ENCODE measurements around the gene OR2T29. TPM values are rescaled to one million over a fixed set of nuclear protein-coding genes. Genes with fewer than 3 reads are reported as not detected.
"Not testable (repeated sequence)": the region's sequence is repeated elsewhere in the genome, so short reads cannot be mapped to it uniquely, and the experiment has no call there.

The OR2T29 gene, protein sequence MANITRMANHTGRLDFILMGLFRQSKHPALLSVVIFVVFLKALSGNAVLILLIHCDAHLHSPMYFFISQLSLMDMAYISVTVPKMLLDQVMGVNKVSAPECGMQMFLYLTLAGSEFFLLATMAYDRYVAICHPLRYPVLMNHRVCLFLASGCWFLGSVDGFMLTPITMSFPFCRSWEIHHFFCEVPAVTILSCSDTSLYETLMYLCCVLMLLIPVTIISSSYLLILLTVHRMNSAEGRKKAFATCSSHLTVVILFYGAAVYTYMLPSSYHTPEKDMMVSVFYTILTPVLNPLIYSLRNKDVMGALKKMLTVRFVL
- total RNA-seq (2016; rRNA removed; fragmentation: Illumina TruSeq; extraction: Trizol) (not detected in 2 replicates), polyA plus RNA-seq (2011; rRNA removed) (not detected in 2 replicates), polyA minus RNA-seq (2011; rRNA and poly(A)+ RNA removed; ENCODE audit: low replicate concordance) (1.0 TPM in 1 of 2 replicates, not detected in the other), Bru-seq, nascent RNA (not detected), BruChase-seq, experiment 1, labeled RNA remaining after a 6-hour chase (not detected), BruChase-seq, experiment 2, labeled RNA remaining after a 2-hour chase (not detected)
- total RNA-seq (2016; cell fraction: cytosol; rRNA removed; fragmentation: Illumina TruSeq; extraction: Trizol; ENCODE audit: low read depth), result not detected in 2 replicates
- not detected in 2 replicates for total RNA-seq (2016; cell fraction: insoluble cytoplasmic fraction; rRNA removed; fragmentation: Illumina TruSeq; extraction: Trizol)
- total RNA-seq (2016; cell fraction: membrane; rRNA removed; fragmentation: Illumina TruSeq; extraction: Trizol), result not detected in 2 replicates
- not detected in 2 replicates for total RNA-seq (2016; cell fraction: nucleus; rRNA removed; fragmentation: Illumina TruSeq; extraction: Trizol)
- not detected in 2 replicates for polyA plus RNA-seq (2011; cell fraction: cytosol; rRNA removed)
- polyA plus RNA-seq (2011; cell fraction: nucleus; rRNA removed), result not detected in 2 replicates
- polyA plus RNA-seq (2012), result not detected in 2 replicates
- polyA plus RNA-seq (2016; cell fraction: cytosol; fragmentation: Illumina TruSeq; extraction: Trizol; ENCODE audit: low read depth), result not detected in 2 replicates
- not detected in 2 replicates for polyA plus RNA-seq (2016; cell fraction: insoluble cytoplasmic fraction; fragmentation: Illumina TruSeq; extraction: Trizol; ENCODE audit: low read depth)
- polyA plus RNA-seq (2016; cell fraction: membrane; fragmentation: Illumina TruSeq; extraction: Trizol; ENCODE audit: low read depth), result not detected in 2 replicates
- not detected in 2 replicates for polyA plus RNA-seq (2016; cell fraction: nucleus; fragmentation: Illumina TruSeq; extraction: Trizol; ENCODE audit: insufficient read depth, low read depth)
- not detected in 2 replicates for polyA minus RNA-seq (2011; cell fraction: cytosol; rRNA and poly(A)+ RNA removed)
- not detected in 2 replicates for polyA minus RNA-seq (2011; cell fraction: nucleus; rRNA and poly(A)+ RNA removed)
- long read RNA-seq, experiment 1, result 0 reads
- long read RNA-seq, experiment 2, result 0 reads

DNA sequence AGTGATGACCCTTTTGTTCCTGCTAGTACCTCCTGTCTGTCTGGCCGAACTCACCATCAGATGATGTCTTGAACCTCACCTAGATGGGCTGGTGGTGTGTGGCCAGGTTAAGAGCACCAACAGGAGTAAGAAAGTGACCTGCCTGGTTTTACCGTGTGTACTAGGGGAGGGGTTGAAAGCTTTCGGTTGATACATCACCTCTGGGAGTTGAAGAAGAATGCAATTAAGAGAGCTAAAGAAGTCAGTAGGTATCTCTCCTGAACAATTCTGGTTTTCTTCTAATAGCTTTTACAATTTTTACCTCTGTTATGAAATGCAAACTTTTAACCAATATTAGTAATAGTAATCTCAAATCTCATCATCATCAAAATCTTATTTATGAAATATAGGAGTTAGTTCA is at the start of gene OR2T29:
Gene OR2T29 (minus strand): TSS at position 101 of the 400 bp plus-strand sequence. CDS start 3,281 bp downstream, outside the sequence.
- BruUV-seq (replicated peaks); FAIRE-seq; CTCF ChIA-PET (ENCODE audit: low intra/inter-chr PET ratio, low total read pairs): not testable (repeated sequence)

DNA sequence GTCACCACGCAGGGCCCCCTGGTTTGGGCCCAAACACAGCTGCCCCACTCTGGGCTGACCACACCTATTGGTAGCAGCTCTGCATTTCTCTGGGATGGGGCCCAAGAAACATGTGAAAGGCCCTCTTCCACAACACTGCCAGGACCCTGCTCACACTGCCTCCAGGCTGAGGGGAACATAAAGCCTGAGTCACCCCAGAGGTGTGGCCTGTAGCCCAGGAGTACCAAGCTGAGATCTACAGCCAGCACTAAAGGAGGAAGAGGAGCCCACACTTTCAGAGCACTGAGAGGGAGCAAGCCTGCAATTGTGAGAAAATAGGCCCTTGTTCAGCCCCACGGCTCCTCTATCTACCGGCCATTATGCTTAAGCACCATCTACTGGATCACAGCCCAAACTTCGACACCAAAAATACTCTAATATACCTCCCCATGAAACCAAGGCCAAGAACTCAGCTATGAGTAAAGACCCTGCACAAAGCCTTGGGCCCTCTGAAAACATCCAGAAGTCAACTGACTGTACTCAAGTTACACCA is 49.4 kb upstream of the OR2T29 start:
- Histone ChIP-seq H3K79me2 (ENCODE audit: insufficient read depth, low read length) (no peaks in the 10 kb centered on the region), H3K9ac (ENCODE audit: insufficient read depth, low read depth, low read length) (no peak overlapping the region), H3K27me3 (ENCODE audit: control insufficient read depth in 1 of 2, insufficient read depth in 2 of 2, low read length in 2 of 2) (no peaks in the 10 kb centered on the region), H3K4me2 (ENCODE audit: low read depth, low read length) (no peak overlapping the region), H4K20me1 (ENCODE audit: insufficient read depth, low read length) (no peaks in the 10 kb centered on the region), H3K4me1 (ENCODE audit: insufficient read depth, low read length) (no peaks in the 10 kb centered on the region), H3K27ac (ENCODE audit: extremely low read length, insufficient read depth, low read length) (no peak overlapping the region), H3K9me3 (ENCODE audit: low read length) (no peaks in the 10 kb centered on the region), H3K36me3 (replicated peaks in 1 of 2; ENCODE audit: control insufficient read depth in 1 of 2, insufficient read depth in 2 of 2, low read length in 2 of 2) (no peaks in the 10 kb centered on the region), H3K4me3 (replicated peaks in 1 of 3; ENCODE audit: insufficient read depth in 1 of 3, low read depth in 2 of 3, low read length in 3 of 3) (no peak overlapping the region), H2AFZ (ENCODE audit: low read length) (no peak overlapping the region)
- FAIRE-seq (no peak), DNase-seq (ENCODE audit: low spot score) (no peak), ATAC-seq (no peak)
- ChIA-PET POLR2A (no interaction called here), CTCF (ENCODE audit: low intra/inter-chr PET ratio, low total read pairs) (no interaction called here)
- WGBS (ENCODE audit: low lambda C conversion rate), result 0% methylated on average over 4 of the region's 4 CpGs
- in situ Hi-C loops (cut with HindIII; ENCODE audit: extremely low pct_ligation_motif_present, low pct_unique_long_range_greater_than_20kb) (no loop called here), intact Hi-C loops (cut with micrococcal nuclease; ENCODE audit: unreplicated experiment) (no loop called here)
- TF ChIP-seq ZMYM2 (CRISPR knock-in tag; IDR thresholded peaks at IDR 0.05), result no peak
- TF ChIP-seq ZBTB21 (CRISPR knock-in tag; IDR thresholded peaks at IDR 0.05), result no peak
- TF ChIP-seq NFKBIZ (CRISPR knock-in tag; IDR thresholded peaks at IDR 0.05), result no peak
- TF ChIP-seq, protein P1, sequence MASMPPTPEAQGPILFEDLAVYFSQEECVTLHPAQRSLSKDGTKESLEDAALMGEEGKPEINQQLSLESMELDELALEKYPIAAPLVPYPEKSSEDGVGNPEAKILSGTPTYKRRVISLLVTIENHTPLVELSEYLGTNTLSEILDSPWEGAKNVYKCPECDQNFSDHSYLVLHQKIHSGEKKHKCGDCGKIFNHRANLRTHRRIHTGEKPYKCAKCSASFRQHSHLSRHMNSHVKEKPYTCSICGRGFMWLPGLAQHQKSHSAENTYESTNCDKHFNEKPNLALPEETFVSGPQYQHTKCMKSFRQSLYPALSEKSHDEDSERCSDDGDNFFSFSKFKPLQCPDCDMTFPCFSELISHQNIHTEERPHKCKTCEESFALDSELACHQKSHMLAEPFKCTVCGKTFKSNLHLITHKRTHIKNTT (CRISPR knock-in tag; IDR thresholded peaks at IDR 0.05), result no peak
- TF ChIP-seq, protein P2, sequence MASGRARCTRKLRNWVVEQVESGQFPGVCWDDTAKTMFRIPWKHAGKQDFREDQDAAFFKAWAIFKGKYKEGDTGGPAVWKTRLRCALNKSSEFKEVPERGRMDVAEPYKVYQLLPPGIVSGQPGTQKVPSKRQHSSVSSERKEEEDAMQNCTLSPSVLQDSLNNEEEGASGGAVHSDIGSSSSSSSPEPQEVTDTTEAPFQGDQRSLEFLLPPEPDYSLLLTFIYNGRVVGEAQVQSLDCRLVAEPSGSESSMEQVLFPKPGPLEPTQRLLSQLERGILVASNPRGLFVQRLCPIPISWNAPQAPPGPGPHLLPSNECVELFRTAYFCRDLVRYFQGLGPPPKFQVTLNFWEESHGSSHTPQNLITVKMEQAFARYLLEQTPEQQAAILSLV (CRISPR knock-in tag; IDR thresholded peaks at IDR 0.05; ENCODE audit: borderline replicate concordance), result no peak
- TF ChIP-seq NFKB2 (CRISPR knock-in tag; IDR thresholded peaks at IDR 0.05; ENCODE audit: borderline replicate concordance), result no peak
- TF ChIP-seq ZSCAN22 (CRISPR knock-in tag; IDR thresholded peaks at IDR 0.05), result no peak
- TF ChIP-seq ETV6 (CRISPR knock-in tag; conservative IDR thresholded peaks at IDR 0.05), result no peak
- TF ChIP-seq CCDC6 (CRISPR knock-in tag; IDR thresholded peaks at IDR 0.05), result no peak
- TF ChIP-seq ZFP82 (CRISPR knock-in tag; IDR thresholded peaks at IDR 0.05; ENCODE audit: borderline replicate concordance), result no peak
- BruUV-seq (replicated peaks), result no TSS peak

More for the DNA sequence above, at the start of gene OR2T29:
- 30% methylated on average over 2 of the region's 3 CpGs for WGBS (ENCODE audit: low lambda C conversion rate)
- H3K4me2 ChIP-seq (ENCODE audit: low read depth, low read length); H3K4me3 ChIP-seq (replicated peaks in 1 of 3; ENCODE audit: insufficient read depth in 1 of 3, low read depth in 2 of 3, low read length in 3 of 3); H3K36me3 ChIP-seq (replicated peaks in 1 of 2; ENCODE audit: control insufficient read depth in 1 of 2, insufficient read depth in 2 of 2, low read length in 2 of 2); H3K27ac ChIP-seq (ENCODE audit: extremely low read length, insufficient read depth, low read length); H2AFZ ChIP-seq (ENCODE audit: low read length); intact Hi-C loops (cut with micrococcal nuclease; ENCODE audit: unreplicated experiment); ATAC-seq; H3K4me1 ChIP-seq (ENCODE audit: insufficient read depth, low read length); POLR2A ChIA-PET; H3K27me3 ChIP-seq (ENCODE audit: control insufficient read depth in 1 of 2, insufficient read depth in 2 of 2, low read length in 2 of 2); in situ Hi-C loops (cut with HindIII; ENCODE audit: extremely low pct_ligation_motif_present, low pct_unique_long_range_greater_than_20kb); H3K9ac ChIP-seq (ENCODE audit: insufficient read depth, low read depth, low read length); DNase-seq (ENCODE audit: low spot score); H3K79me2 ChIP-seq (ENCODE audit: insufficient read depth, low read length); H4K20me1 ChIP-seq (ENCODE audit: insufficient read depth, low read length); H3K9me3 ChIP-seq (ENCODE audit: low read length): not testable (repeated sequence)
